GM21515 (cell line): Measurements from ENCODE around the gene SRBD1.

Experiments
- ATAC-seq: cut with Tn5 transposase; IDR thresholded peaks from one replicate; pipeline ENCODE4 v1.9.1; 2021; ENCODE audit not compliant: unreplicated experiment

SRBD1 gene

GRCh38 chr2:45611020-45611859 is at the start of gene SRBD1:
Gene SRBD1 (minus strand): TSS chr2:45611267. CDS start chr2:45605441, 5,826 bp downstream.
- ATAC-seq = peak; percentile 90

GRCh38 chr2:45654250-45654649 is 43.2 kb upstream of the SRBD1 start:
- no peak for ATAC-seq

- no peak for ATAC-seq
Measured at GRCh38 chr2:45653122-45653913, 42.3 kb upstream of the SRBD1 start.

GRCh38 chr2:45652090-45653031 is 41.3 kb upstream of the SRBD1 start:
- ATAC-seq = no peak

GRCh38 chr2:45651415-45652089 is 40.5 kb upstream of the SRBD1 start, which contains the start of gene PRKCE:
Gene PRKCE (plus strand): TSS chr2:45651675.
- ATAC-seq = peak; percentile 7

GRCh38 chr2:45650851-45651414 is 39.9 kb upstream of the SRBD1 start:
- ATAC-seq = peak; percentile 73

- ATAC-seq = peak; percentile 27
Measured at GRCh38 chr2:45649858-45650811, 39.1 kb upstream of the SRBD1 start.

- no peak for ATAC-seq
Measured at GRCh38 chr2:45649462-45649857, 38.4 kb upstream of the SRBD1 start.

GRCh38 chr2:45648636-45649035 is 37.6 kb upstream of the SRBD1 start:
- no peak for ATAC-seq

GRCh38 chr2:45647986-45648520 is 37.0 kb upstream of the SRBD1 start:
- ATAC-seq = no peak

GRCh38 chr2:45647356-45647755 is 36.3 kb upstream of the SRBD1 start:
- no peak for ATAC-seq

GRCh38 chr2:45646289-45646688 is 35.2 kb upstream of the SRBD1 start:
- ATAC-seq = no peak

- peak; percentile 64 for ATAC-seq
Measured at GRCh38 chr2:45643543-45644542, 32.8 kb upstream of the SRBD1 start.

GRCh38 chr2:45643095-45643494 is 32.0 kb upstream of the SRBD1 start:
- no peak for ATAC-seq

GRCh38 chr2:45640576-45640975 is 29.5 kb upstream of the SRBD1 start:
- no peak for ATAC-seq

GRCh38 chr2:45637440-45637839 is 26.4 kb upstream of the SRBD1 start:
- no peak for ATAC-seq

GRCh38 chr2:45636008-45636407 is 24.9 kb upstream of the SRBD1 start:
- no peak for ATAC-seq
